ENCODE results near the gene OSBPL10.

OSBPL10 gene

DNA sequence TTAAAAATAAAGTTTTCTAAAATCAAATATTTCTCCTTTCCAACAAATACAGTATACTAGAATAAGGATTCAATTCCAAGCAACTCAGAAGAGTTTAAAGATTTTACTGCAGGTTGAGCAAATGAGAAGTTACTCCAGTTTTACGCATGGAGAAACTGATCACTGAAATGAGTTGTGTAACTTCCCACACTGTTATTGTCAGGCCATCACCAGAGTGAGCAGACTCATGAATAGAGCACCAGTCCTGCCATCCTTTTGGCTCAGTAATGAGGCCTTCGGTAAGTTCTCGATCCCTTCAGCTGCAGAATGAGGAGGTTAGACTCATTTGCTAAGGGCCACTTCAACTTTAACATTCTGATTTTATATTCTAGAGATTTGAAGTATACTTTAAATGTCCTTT is 48.1 kb downstream of the OSBPL10 start:
- no peaks in the 10 kb centered on the region for H3K27me3 ChIP-seq (ENCODE audit: insufficient read depth, low read length, poor library complexity, severe bottlenecking)
- H3K4me1 ChIP-seq (ENCODE audit: insufficient read depth, low read length, poor library complexity, severe bottlenecking), result no peaks in the 10 kb centered on the region
- no peaks in the 10 kb centered on the region for H3K9me3 ChIP-seq (ENCODE audit: insufficient read depth, low read depth, low read length)
- no peak overlapping the region for H3K9ac ChIP-seq (ENCODE audit: low read depth, low read length, poor library complexity, severe bottlenecking)
- H3K36me3 ChIP-seq (ENCODE audit: insufficient read depth, low read length), result no peaks in the 10 kb centered on the region
- H3F3A ChIP-seq (ENCODE audit: low read depth), result no peaks in the 10 kb centered on the region
- H4K20me1 ChIP-seq (ENCODE audit: insufficient read depth, low read length, poor library complexity, severe bottlenecking), result no peaks in the 10 kb centered on the region
- H2AFZ ChIP-seq (ENCODE audit: low read length), result no peak overlapping the region
- no peaks in the 10 kb centered on the region for H3K79me2 ChIP-seq (ENCODE audit: insufficient read depth, low read length)
- no peak overlapping the region for H3K4me3 ChIP-seq (ENCODE audit: low read length, poor library complexity, severe bottlenecking)
- no peaks in the 10 kb centered on the region for H3K9me2 ChIP-seq (replicated peaks; ENCODE audit: low read depth, low read length)
- no peak overlapping the region for H3K4me2 ChIP-seq (ENCODE audit: low read depth, low read length, poor library complexity, severe bottlenecking)
- TF ChIP-seq CTCF (conservative IDR thresholded peaks at IDR 0.05; ENCODE audit: low read length) (no peak), EZH2phosphoT487 (IDR thresholded peaks at IDR 0.05; ENCODE audit: borderline replicate concordance) (no peak)

DNA sequence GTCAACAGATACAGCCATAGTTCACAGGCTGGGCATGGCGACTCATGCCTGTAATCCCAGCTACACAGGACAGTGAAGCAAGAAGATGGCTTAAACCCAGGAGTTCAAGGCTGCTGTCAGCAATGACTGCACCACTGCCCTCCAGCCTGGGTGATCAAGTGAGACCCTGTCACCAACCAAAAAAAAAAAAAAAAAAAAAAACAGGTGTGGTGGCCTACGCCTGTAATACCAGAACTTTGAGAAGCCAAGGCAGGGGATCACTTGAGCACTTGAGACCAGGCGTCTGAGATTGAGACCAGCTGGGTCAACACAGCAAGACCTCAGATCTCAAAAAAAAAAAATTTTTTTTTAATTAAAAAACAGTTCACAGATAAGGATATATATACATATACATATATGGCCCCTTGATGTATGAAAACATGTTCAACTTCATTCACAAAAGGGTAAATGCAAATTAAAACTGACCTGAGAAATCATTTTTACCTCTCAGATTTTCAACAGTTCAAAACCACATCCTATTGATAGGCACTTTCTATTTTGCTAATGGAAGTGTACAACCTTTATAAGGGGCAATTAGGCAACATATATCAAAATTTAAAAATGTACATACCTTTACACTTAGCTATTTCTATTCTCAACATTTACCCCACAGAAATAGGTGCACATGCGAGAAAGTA is 51.1 kb downstream of the OSBPL10 start:
- no peak overlapping the region for H3K9ac ChIP-seq (ENCODE audit: low read depth, low read length, poor library complexity, severe bottlenecking)
- H3K4me2 ChIP-seq (ENCODE audit: low read depth, low read length, poor library complexity, severe bottlenecking), result no peak overlapping the region
- H3F3A ChIP-seq (ENCODE audit: low read depth), result no peaks in the 10 kb centered on the region
- H3K9me2 ChIP-seq (replicated peaks; ENCODE audit: low read depth, low read length), result no peaks in the 10 kb centered on the region
- no peak for TF ChIP-seq CTCF (conservative IDR thresholded peaks at IDR 0.05; ENCODE audit: low read length)
- no peak for TF ChIP-seq EZH2phosphoT487 (IDR thresholded peaks at IDR 0.05; ENCODE audit: borderline replicate concordance)
- H4K20me1 ChIP-seq (ENCODE audit: insufficient read depth, low read length, poor library complexity, severe bottlenecking), result no peaks in the 10 kb centered on the region
- no peak overlapping the region for H3K4me3 ChIP-seq (ENCODE audit: low read length, poor library complexity, severe bottlenecking)
- H2AFZ ChIP-seq (ENCODE audit: low read length), result no peak overlapping the region
- no peaks in the 10 kb centered on the region for H3K36me3 ChIP-seq (ENCODE audit: insufficient read depth, low read length)
- H3K79me2 ChIP-seq (ENCODE audit: insufficient read depth, low read length), result no peaks in the 10 kb centered on the region
- no peaks in the 10 kb centered on the region for H3K27me3 ChIP-seq (ENCODE audit: insufficient read depth, low read length, poor library complexity, severe bottlenecking)
- no peaks in the 10 kb centered on the region for H3K9me3 ChIP-seq (ENCODE audit: insufficient read depth, low read depth, low read length)
- no peaks in the 10 kb centered on the region for H3K4me1 ChIP-seq (ENCODE audit: insufficient read depth, low read length, poor library complexity, severe bottlenecking)

- Histone ChIP-seq H3K4me3 (ENCODE audit: low read length, poor library complexity, severe bottlenecking) (no peak overlapping the region), H3K79me2 (ENCODE audit: insufficient read depth, low read length) (no peaks in the 10 kb centered on the region), H3K36me3 (ENCODE audit: insufficient read depth, low read length) (no peaks in the 10 kb centered on the region), H3K4me2 (ENCODE audit: low read depth, low read length, poor library complexity, severe bottlenecking) (no peak overlapping the region), H2AFZ (ENCODE audit: low read length) (no peak overlapping the region), H3K27me3 (ENCODE audit: insufficient read depth, low read length, poor library complexity, severe bottlenecking) (no peaks in the 10 kb centered on the region), H3K9me3 (ENCODE audit: insufficient read depth, low read depth, low read length) (no peaks in the 10 kb centered on the region), H3K4me1 (ENCODE audit: insufficient read depth, low read length, poor library complexity, severe bottlenecking) (no peaks in the 10 kb centered on the region), H3K9me2 (replicated peaks; ENCODE audit: low read depth, low read length) (no peaks in the 10 kb centered on the region), H3F3A (ENCODE audit: low read depth) (no peaks in the 10 kb centered on the region), H3K9ac (ENCODE audit: low read depth, low read length, poor library complexity, severe bottlenecking) (no peak overlapping the region), H4K20me1 (ENCODE audit: insufficient read depth, low read length, poor library complexity, severe bottlenecking) (no peaks in the 10 kb centered on the region)
- TF ChIP-seq EZH2phosphoT487 (IDR thresholded peaks at IDR 0.05; ENCODE audit: borderline replicate concordance), result no peak
- TF ChIP-seq CTCF (conservative IDR thresholded peaks at IDR 0.05; ENCODE audit: low read length), result no peak
Measured at GRCh38 chr3:31927811-31928210, 53.3 kb downstream of the OSBPL10 start.

Measured in Loucy (cell line).